Lung (tissue), 12 donors: Measurements from ENCODE around the gene FRMD1. TPM values are rescaled to one million over a fixed set of nuclear protein-coding genes. Genes with fewer than 3 reads are reported as not detected.

Experiments used
- ATAC-seq: fragments of 200-7000 bp; cut with Tn5 transposase; one replicate; pipeline ENCODE4 v1.9.1; 2020; ENCODE audit warnings: moderate number of reproducible peaks; ENCODE audit not compliant: insufficient read depth, low FRiP score
- DNase-seq, 3 donors: peaks; one replicate each; pipeline ENCODE4 v3.0.0-alpha.2; 2013 to 2017
- H3K27ac ChIP-seq, 2 donors: one replicate each; pipeline ENCODE4 v1.5.1; 2013; ENCODE audit warnings: mild to moderate bottlenecking in 2 of 2, moderate library complexity in 2 of 2, control low read depth in 1 of 2, inconsistent platforms in 1 of 2, low read depth in 1 of 2, low read length in 1 of 2
- H3K27me3 ChIP-seq, 3 donors: one replicate each; pipeline ENCODE4 v1.5.1; 2013; ENCODE audit warnings: low read length in 2 of 3; ENCODE audit not compliant: control insufficient read depth in 3 of 3, insufficient read depth in 3 of 3
- H3K36me3 ChIP-seq, 4 donors: one replicate each; pipeline ENCODE4 v1.5.1; 2013; ENCODE audit warnings: low read length in 4 of 4, mild to moderate bottlenecking in 1 of 4, moderate library complexity in 1 of 4; ENCODE audit not compliant: control insufficient read depth in 4 of 4, insufficient read depth in 4 of 4
- H3K4me1 ChIP-seq, 5 donors: one replicate each; pipeline ENCODE4 v1.5.1; 2013; ENCODE audit warnings: low read length in 5 of 5, mild to moderate bottlenecking in 2 of 5, moderate library complexity in 1 of 5; ENCODE audit not compliant: control insufficient read depth in 5 of 5, insufficient read depth in 5 of 5
- H3K4me3 ChIP-seq: one replicate; pipeline ENCODE4 v1.5.1; 2013; ENCODE audit warnings: mild to moderate bottlenecking, control low read depth, moderate library complexity
- H3K9ac ChIP-seq, 2 donors: one replicate each; pipeline ENCODE4 v1.5.1; 2013; ENCODE audit warnings: low read length in 2 of 2, control low read depth in 1 of 2; ENCODE audit not compliant: insufficient read depth in 1 of 2
- H3K9me3 ChIP-seq, 4 donors: one replicate each; pipeline ENCODE4 v1.5.1; 2013; ENCODE audit warnings: low read length in 3 of 4, mild to moderate bottlenecking in 1 of 4, moderate library complexity in 1 of 4; ENCODE audit not compliant: control insufficient read depth in 4 of 4, insufficient read depth in 3 of 4
- WGBS, 2 donors: extraction: QIAGEN DNeasy Blood & Tissue Kit; methylation state at CpG; one replicate each; pipeline ENCODE4 v1.1.7; 2013; 5-methylcytosine and 5-hydroxymethylcytosine counted together
- polyA plus RNA-seq, 2 donors: library from polyadenylated mRNA; stranded (reverse); fragments of 200-250 nt; gene quantifications; one replicate each; pipeline ENCODE4 v1.2.1, GENCODE V29; 2013
- total RNA-seq, 2 donors: library from RNA; depleted of rRNA in 1 of 2; stranded (reverse); fragments of >200 nt in 1 of 2; gene quantifications; one replicate each; pipeline ENCODE4 v1.2.1, GENCODE V29; 2014 to 2021
- TF ChIP-seq, protein P1 (sequence below): IDR thresholded peaks from 2 replicates; pipeline ENCODE4 v1.5.1; 2012; ENCODE audit warnings: mild to moderate bottlenecking; ENCODE audit errors: control extremely low read depth, extremely low read depth
- donor health status: control.
- donor health status: control.
- donor health status: Bipolar disorder and iron deficiency.
- donor health status: healthy.
- donor health status: DM: yes; HTN: yes; CAD: no.

Gene FRMD1
- total and polyA plus RNA-seq, 4 donors, result 0.02 to 1.4 (median 0.10) TPM

DNA sequence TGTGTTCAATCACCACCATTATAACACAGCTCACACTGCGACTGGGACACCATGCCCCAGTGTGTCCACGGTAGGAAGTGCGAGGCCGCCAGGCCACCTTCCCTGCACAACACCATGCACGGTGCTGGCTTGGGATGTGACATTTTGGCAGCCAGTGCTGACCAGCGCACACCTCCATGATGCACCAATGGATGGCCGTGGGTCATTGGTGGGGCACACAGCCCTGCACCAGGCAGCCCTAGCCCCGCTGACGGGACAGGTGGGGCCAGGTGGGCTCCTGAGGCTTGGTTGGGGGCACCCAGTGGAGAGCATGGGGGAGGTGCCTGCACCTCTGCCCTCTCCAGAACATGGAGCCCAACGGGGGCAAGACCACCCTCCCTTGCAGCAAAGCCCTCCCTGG lies 18.2 kb upstream of the FRMD1 start:
- H3K9me3 ChIP-seq, result peaks cover 0 to 7% (median 0%) of the 10 kb centered on the region in 4 donors
- TF ChIP-seq, protein P1, sequence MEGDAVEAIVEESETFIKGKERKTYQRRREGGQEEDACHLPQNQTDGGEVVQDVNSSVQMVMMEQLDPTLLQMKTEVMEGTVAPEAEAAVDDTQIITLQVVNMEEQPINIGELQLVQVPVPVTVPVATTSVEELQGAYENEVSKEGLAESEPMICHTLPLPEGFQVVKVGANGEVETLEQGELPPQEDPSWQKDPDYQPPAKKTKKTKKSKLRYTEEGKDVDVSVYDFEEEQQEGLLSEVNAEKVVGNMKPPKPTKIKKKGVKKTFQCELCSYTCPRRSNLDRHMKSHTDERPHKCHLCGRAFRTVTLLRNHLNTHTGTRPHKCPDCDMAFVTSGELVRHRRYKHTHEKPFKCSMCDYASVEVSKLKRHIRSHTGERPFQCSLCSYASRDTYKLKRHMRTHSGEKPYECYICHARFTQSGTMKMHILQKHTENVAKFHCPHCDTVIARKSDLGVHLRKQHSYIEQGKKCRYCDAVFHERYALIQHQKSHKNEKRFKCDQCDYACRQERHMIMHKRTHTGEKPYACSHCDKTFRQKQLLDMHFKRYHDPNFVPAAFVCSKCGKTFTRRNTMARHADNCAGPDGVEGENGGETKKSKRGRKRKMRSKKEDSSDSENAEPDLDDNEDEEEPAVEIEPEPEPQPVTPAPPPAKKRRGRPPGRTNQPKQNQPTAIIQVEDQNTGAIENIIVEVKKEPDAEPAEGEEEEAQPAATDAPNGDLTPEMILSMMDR, result no peak
- no peaks in the 10 kb centered on the region for H3K36me3 ChIP-seq
- no peak overlapping the region for H3K27ac ChIP-seq
- 90 to 91% methylated on average over 10 of the region's 10 CpGs for WGBS, 2 donors
- DNase-seq (no peak), ATAC-seq (no peak)
- no peak overlapping the region for H3K9ac ChIP-seq
- no peak overlapping the region for H3K4me3 ChIP-seq
- peaks cover 0 to 16% (median 5%) of the 10 kb centered on the region in 3 donors for H3K27me3 ChIP-seq
- peaks cover 0 to 17% (median 4%) of the 10 kb centered on the region in 5 donors for H3K4me1 ChIP-seq

DNA sequence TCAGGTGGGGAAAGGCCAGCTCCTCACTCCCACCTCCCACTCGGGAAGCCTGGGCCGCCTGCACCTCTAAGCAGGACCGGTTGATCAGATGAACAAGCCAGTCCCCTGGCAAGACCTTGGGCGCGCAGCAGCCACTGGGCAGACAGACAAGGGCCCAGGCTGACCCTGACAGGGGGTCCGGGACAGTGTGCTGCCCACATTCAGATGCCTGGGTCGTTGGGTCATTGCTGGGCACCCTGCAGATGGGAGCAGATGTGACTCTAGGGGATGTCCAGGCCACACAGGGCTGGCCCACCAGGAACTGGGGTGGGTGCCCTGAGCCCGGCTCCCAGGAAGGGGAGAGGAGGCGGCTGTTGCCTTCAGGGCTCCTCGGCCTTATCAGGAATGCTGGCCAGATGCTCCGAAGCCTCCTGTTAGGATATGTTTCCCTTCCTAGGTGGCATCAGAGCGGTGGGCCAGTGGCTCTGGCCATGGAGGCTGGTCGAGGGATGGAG lies 17.3 kb upstream of the FRMD1 start:
- Histone ChIP-seq H3K4me1 (peaks cover 0 to 11% (median 4%) of the 10 kb centered on the region in 5 donors), H3K27me3 (peaks cover 0 to 10% (median 0%) of the 10 kb centered on the region in 3 donors), H3K9me3 (peaks cover 0 to 10% (median 0%) of the 10 kb centered on the region in 4 donors), H3K36me3 (no peaks in the 10 kb centered on the region), H3K4me3 (no peak overlapping the region), H3K27ac (no peak overlapping the region), H3K9ac (no peak overlapping the region)
- TF ChIP-seq, protein P1, result no peak
- DNase-seq (no peak), ATAC-seq (no peak)
- WGBS, 2 donors, result 84 to 87% methylated on average over 13 of the region's 13 CpGs

DNA sequence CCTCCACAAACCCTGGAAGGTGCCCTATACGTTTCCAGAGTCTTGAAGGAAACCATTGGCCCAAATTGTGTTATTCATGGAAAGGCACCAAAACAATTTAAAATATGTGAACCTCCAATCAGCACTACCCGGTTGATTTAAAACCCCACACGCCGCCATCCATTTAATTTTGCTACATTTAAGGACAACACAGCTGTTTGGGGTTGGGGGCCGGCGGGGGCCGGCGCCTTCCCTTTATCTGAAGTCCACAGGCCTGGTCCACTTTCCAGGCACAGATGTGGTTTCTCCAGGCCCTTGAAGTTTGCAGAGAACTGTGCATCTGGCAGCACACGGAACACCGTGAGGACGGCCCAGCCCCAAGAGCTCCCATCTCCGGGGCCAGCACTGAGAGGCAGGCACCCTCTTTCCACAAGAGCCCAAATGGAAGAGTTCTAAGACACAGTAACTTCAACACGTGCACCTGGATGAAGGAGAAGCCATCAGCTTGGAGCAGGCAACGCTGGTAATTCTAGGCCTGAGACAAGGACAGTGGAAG lies 16.8 kb upstream of the FRMD1 start:
- peaks cover 0 to 11% (median 2%) of the 10 kb centered on the region in 5 donors for H3K4me1 ChIP-seq
- no peak overlapping the region for H3K27ac ChIP-seq
- no peak for ATAC-seq
- H3K4me3 ChIP-seq, result no peak overlapping the region
- 91 to 93% methylated on average over 14 of the region's 14 CpGs for WGBS, 2 donors
- H3K27me3 ChIP-seq, result peaks cover 0 to 9% (median 0%) of the 10 kb centered on the region in 3 donors
- no peak overlapping the region for H3K9ac ChIP-seq
- no peaks in the 10 kb centered on the region for H3K36me3 ChIP-seq
- DNase-seq, result no peak
- peaks cover 0 to 10% (median 0%) of the 10 kb centered on the region in 4 donors for H3K9me3 ChIP-seq
- TF ChIP-seq, protein P1, result no peak
